Measurements from ENCODE around the gene OCSTAMP. TPM values are rescaled to one million over a fixed set of nuclear protein-coding genes. Genes with fewer than 3 reads are reported as not detected.

Gene OCSTAMP
- total RNA-seq, 1 experiment from 2014 or later, result not detected

DNA sequence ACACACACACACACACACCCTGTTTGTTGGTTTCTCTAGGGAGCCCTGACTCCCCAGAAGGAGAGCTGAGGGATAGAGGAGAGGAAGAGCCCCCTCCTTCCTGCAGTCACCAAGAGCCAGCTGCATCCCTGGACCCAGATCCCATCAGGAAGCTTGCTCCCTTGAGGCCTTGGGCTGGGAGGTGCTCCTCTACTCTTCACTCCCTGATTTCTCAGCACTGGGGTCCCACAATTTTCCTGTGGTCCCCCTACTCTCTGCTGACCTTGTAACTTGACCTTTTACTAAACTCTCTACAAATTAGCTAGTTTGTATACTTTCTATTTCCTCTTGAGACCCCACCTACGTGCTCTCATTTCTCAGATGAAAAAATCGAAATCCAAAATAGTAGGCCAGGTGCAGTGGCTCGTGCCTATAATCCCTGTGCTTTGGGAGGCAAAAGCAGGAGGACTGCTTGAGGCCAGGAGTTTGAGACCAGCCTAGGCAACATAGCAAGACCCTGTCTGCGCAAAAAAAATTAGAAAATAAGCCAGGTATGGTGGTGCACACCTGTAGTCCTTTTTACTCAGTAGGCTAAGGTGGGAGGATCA is 5.0 kb upstream of the OCSTAMP start:
- ChIA-PET CTCF (no interaction called here), POLR2A (no interaction called here)
- no peak for TF ChIP-seq CTCF (IDR thresholded peaks at IDR 0.05; ENCODE audit: insufficient read depth in 1 of 2, low read depth in 1 of 2, low read length in 1 of 2, severe bottlenecking in 1 of 2, unreplicated experiment in 1 of 2)
- H3K9me3 ChIP-seq, result no peaks in the 10 kb centered on the region
- Mint-ChIP-seq H3K4me1 (ENCODE audit: low read depth, unreplicated experiment) (no peaks in the 10 kb centered on the region), H3K4me3 (ENCODE audit: unreplicated experiment) (no peak overlapping the region), H3K27me3 (ENCODE audit: insufficient read depth, unreplicated experiment) (peaks cover 5% of the 10 kb centered on the region), H3K36me3 (ENCODE audit: insufficient read depth, unreplicated experiment) (no peaks in the 10 kb centered on the region), H3K27ac (ENCODE audit: unreplicated experiment) (no peak overlapping the region), H3K9me3 (ENCODE audit: unreplicated experiment) (no peaks in the 10 kb centered on the region)
- H3K27me3 ChIP-seq (replicated peaks; ENCODE audit: control insufficient read depth, insufficient read depth, low read length), result no peaks in the 10 kb centered on the region
- intact Hi-C loops (cut with micrococcal nuclease; ENCODE audit: unreplicated experiment), result no loop called here
- BruUV-seq (replicated peaks), result no TSS peak
- H3K4me3 ChIP-seq (ENCODE audit: low read depth, low read length), result no peak overlapping the region
- H3K4me1 ChIP-seq, result no peaks in the 10 kb centered on the region
- no peak for DNase-seq
- H3K36me3 ChIP-seq (ENCODE audit: control insufficient read depth, insufficient read depth, low read length), result no peaks in the 10 kb centered on the region

DNA sequence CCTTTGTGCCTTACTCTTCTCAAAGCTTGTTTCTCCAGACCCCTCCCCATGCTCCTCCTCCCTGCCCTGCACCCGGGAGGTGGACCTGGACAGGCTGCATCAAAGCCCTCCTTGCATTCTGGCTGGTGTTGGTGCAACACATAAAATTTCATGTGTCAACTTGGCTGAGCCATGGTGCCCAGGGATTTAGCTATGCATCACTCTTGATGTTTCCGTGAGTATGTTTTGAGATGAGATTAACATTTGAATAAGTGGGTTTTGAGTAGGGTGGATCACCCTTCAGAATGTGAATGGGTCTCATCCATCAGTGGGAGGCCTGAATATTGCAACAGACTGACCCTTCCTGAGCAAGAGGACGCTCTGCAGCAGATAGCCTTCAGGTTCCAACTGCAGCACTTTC is 4.4 kb upstream of the OCSTAMP start:
- Histone ChIP-seq H3K36me3 (ENCODE audit: control insufficient read depth, insufficient read depth, low read length) (no peaks in the 10 kb centered on the region), H3K4me3 (ENCODE audit: low read depth, low read length) (no peak overlapping the region), H3K27me3 (replicated peaks; ENCODE audit: control insufficient read depth, insufficient read depth, low read length) (no peaks in the 10 kb centered on the region), H3K9me3 (no peaks in the 10 kb centered on the region), H3K4me1 (no peaks in the 10 kb centered on the region)
- Mint-ChIP-seq H3K9me3 (ENCODE audit: unreplicated experiment) (no peaks in the 10 kb centered on the region), H3K36me3 (ENCODE audit: insufficient read depth, unreplicated experiment) (no peaks in the 10 kb centered on the region), H3K27ac (ENCODE audit: unreplicated experiment) (no peak overlapping the region), H3K27me3 (ENCODE audit: insufficient read depth, unreplicated experiment) (peaks cover 5% of the 10 kb centered on the region), H3K4me1 (ENCODE audit: low read depth, unreplicated experiment) (no peaks in the 10 kb centered on the region), H3K4me3 (ENCODE audit: unreplicated experiment) (no peak overlapping the region)
- no TSS peak for BruUV-seq (replicated peaks)
- TF ChIP-seq CTCF (IDR thresholded peaks at IDR 0.05; ENCODE audit: insufficient read depth in 1 of 2, low read depth in 1 of 2, low read length in 1 of 2, severe bottlenecking in 1 of 2, unreplicated experiment in 1 of 2), result no peak
- ChIA-PET POLR2A (no interaction called here), CTCF (no interaction called here)
- intact Hi-C loops (cut with micrococcal nuclease; ENCODE audit: unreplicated experiment), result no loop called here
- DNase-seq, result no peak

- H3K27me3 ChIP-seq (replicated peaks; ENCODE audit: control insufficient read depth, insufficient read depth, low read length), result no peaks in the 10 kb centered on the region
- ChIA-PET CTCF (no interaction called here), POLR2A (no interaction called here)
- Mint-ChIP-seq H3K4me1 (ENCODE audit: low read depth, unreplicated experiment) (no peaks in the 10 kb centered on the region), H3K4me3 (ENCODE audit: unreplicated experiment) (no peak overlapping the region), H3K36me3 (ENCODE audit: insufficient read depth, unreplicated experiment) (no peaks in the 10 kb centered on the region), H3K27me3 (ENCODE audit: insufficient read depth, unreplicated experiment) (peaks cover 5% of the 10 kb centered on the region), H3K9me3 (ENCODE audit: unreplicated experiment) (no peaks in the 10 kb centered on the region), H3K27ac (ENCODE audit: unreplicated experiment) (no peak overlapping the region)
- TF ChIP-seq CTCF (IDR thresholded peaks at IDR 0.05; ENCODE audit: insufficient read depth in 1 of 2, low read depth in 1 of 2, low read length in 1 of 2, severe bottlenecking in 1 of 2, unreplicated experiment in 1 of 2), result no peak
- BruUV-seq (replicated peaks), result no TSS peak
- intact Hi-C loops (cut with micrococcal nuclease; ENCODE audit: unreplicated experiment), result no loop called here
- no peak overlapping the region for H3K4me3 ChIP-seq (ENCODE audit: low read depth, low read length)
- no peaks in the 10 kb centered on the region for H3K9me3 ChIP-seq
- H3K36me3 ChIP-seq (ENCODE audit: control insufficient read depth, insufficient read depth, low read length), result no peaks in the 10 kb centered on the region
- no peaks in the 10 kb centered on the region for H3K4me1 ChIP-seq
- peak in 1 of 2 experiments; percentile 10 for DNase-seq
Observed at GRCh38 chr20:46553926-46554325, 3.5 kb upstream of the OCSTAMP start.

Measured in Caco-2 (cell line).